Nephron progenitor cell (in vitro differentiated cells): ENCODE results near the gene PLOD3.

Experiments used
- DNase-seq: peaks from one replicate; pipeline ENCODE4 v3.0.0; 2021
- H3K27ac Mint-ChIP-seq: 2 replicates; pipeline ENCODE4 v1.8.0; 2021; ENCODE audit warnings: mild to moderate bottlenecking, moderate library complexity, mixed read lengths
- H3K27me3 Mint-ChIP-seq: 2 replicates; pipeline ENCODE4 v1.8.0; 2021; ENCODE audit warnings: mild to moderate bottlenecking, low read depth, mixed read lengths; ENCODE audit not compliant: poor library complexity
- H3K36me3 Mint-ChIP-seq: 2 replicates; pipeline ENCODE4 v1.8.0; 2021; ENCODE audit warnings: low read depth, mixed read lengths
- H3K4me1 Mint-ChIP-seq: 2 replicates; pipeline ENCODE4 v1.8.0; 2021; ENCODE audit warnings: mixed read lengths
- H3K4me3 Mint-ChIP-seq: 2 replicates; pipeline ENCODE4 v1.8.0; 2021; ENCODE audit warnings: mild to moderate bottlenecking, moderate library complexity, mixed read lengths
- H3K9me3 Mint-ChIP-seq: 2 replicates; pipeline ENCODE4 v1.8.0; 2021; ENCODE audit warnings: mild to moderate bottlenecking, moderate library complexity, mixed read lengths
- CTCF ChIP-seq: fragments of 200-600 bp; sonication (generic); IDR thresholded peaks from 2 replicates; pipeline ENCODE4 v1.5.0; 2021; ENCODE audit warnings: antibody characterized with exemption

The PLOD3 gene

GRCh38 chr7:101239191-101239950, 22.0 kb upstream of the PLOD3 start:
- H3K4me1 Mint-ChIP-seq: peaks cover 24% of the 10 kb centered on the region
- H3K27ac Mint-ChIP-seq: no peak overlapping the region
- no peak overlapping the region for H3K4me3 Mint-ChIP-seq
- no peak for TF ChIP-seq CTCF
- DNase-seq: no peak
- no peaks in the 10 kb centered on the region for H3K27me3 Mint-ChIP-seq
- H3K9me3 Mint-ChIP-seq: no peaks in the 10 kb centered on the region
- no peaks in the 10 kb centered on the region for H3K36me3 Mint-ChIP-seq

GRCh38 chr7:101238226-101239182, 21.1 kb upstream of the PLOD3 start:
- TF ChIP-seq CTCF: no peak
- Mint-ChIP-seq H3K9me3 (no peaks in the 10 kb centered on the region), H3K27me3 (no peaks in the 10 kb centered on the region), H3K27ac (peak overlapping the region; percentile 89), H3K4me1 (peaks cover 16% of the 10 kb centered on the region), H3K36me3 (no peaks in the 10 kb centered on the region), H3K4me3 (no peak overlapping the region)
- DNase-seq: no peak

- H3K9me3 Mint-ChIP-seq: no peaks in the 10 kb centered on the region
- H3K4me3 Mint-ChIP-seq: no peak within 1 kb of the TSS
- no peak for DNase-seq
- no peak for TF ChIP-seq CTCF
- peak within 1 kb of the TSS; percentile 89 for H3K27ac Mint-ChIP-seq
- H3K4me1 Mint-ChIP-seq: peaks cover 18% of the 10 kb centered on the region
- peaks cover 4% of the 10 kb centered on the region for H3K27me3 Mint-ChIP-seq
- H3K36me3 Mint-ChIP-seq: no peaks in the 10 kb centered on the region
These were observed 20.1 kb upstream of the PLOD3 start, which contains the start of gene CLDN15 for GRCh38 chr7:101237206-101238067. Gene CLDN15, minus strand, starts transcription at chr7:101237802. Its CDS starts 221 bp downstream, at chr7:101237581.

- Mint-ChIP-seq H3K36me3 (no peaks in the 10 kb centered on the region), H3K4me1 (peaks cover 27% of the 10 kb centered on the region), H3K9me3 (no peaks in the 10 kb centered on the region), H3K27me3 (peaks cover 11% of the 10 kb centered on the region), H3K4me3 (no peak overlapping the region), H3K27ac (peak overlapping the region; percentile 66)
- DNase-seq: no peak
- no peak for TF ChIP-seq CTCF
These were observed 19.0 kb upstream of the PLOD3 start for GRCh38 chr7:101236292-101236835.

- TF ChIP-seq CTCF: no peak
- Mint-ChIP-seq H3K9me3 (no peaks in the 10 kb centered on the region), H3K27me3 (peaks cover 11% of the 10 kb centered on the region), H3K27ac (no peak overlapping the region), H3K4me3 (no peak overlapping the region), H3K36me3 (no peaks in the 10 kb centered on the region), H3K4me1 (peaks cover 30% of the 10 kb centered on the region)
- DNase-seq: no peak
These were observed 18.1 kb upstream of the PLOD3 start for GRCh38 chr7:101235522-101235921.
